Heart left ventricle (tissue), 16 donors: ENCODE measurements around the gene CRMP1. TPM values are rescaled to one million over a fixed set of nuclear protein-coding genes. Genes with fewer than 3 reads are reported as not detected.

Source experiments
- ATAC-seq, 4 donors: fragments of 200-7000 bp; cut with Tn5 transposase; one replicate each; pipeline ENCODE4 v1.9.1; 2020 to 2022; ENCODE audit warnings: moderate library complexity in 4 of 4, mild to moderate bottlenecking in 3 of 4, moderate number of reproducible peaks in 1 of 4
- DNase-seq, 5 donors: peaks; one replicate each; pipeline ENCODE4 v3.0.0-alpha.2; 2020
- H3K27ac ChIP-seq, 12 donors: fragments of 200-600 bp; sonication (generic) in 4 of 12; one replicate each; pipeline versions ENCODE4 v1.5.0 to v1.8.0; 2016 to 2022; ENCODE audit warnings: mild to moderate bottlenecking in 2 of 12
- H3K27me3 ChIP-seq, 9 donors: fragments of 200-600 bp; sonication (generic) in 2 of 9; one replicate each; pipeline versions ENCODE4 v1.5.1 to v1.8.0; 2016 to 2022; ENCODE audit warnings: mild to moderate bottlenecking in 3 of 9
- H3K36me3 ChIP-seq, 9 donors: fragments of 200-600 bp; sonication (generic) in 2 of 9; one replicate each; pipeline versions ENCODE4 v1.5.0 to v1.8.0; 2018 to 2022; ENCODE audit warnings: mild to moderate bottlenecking in 2 of 9
- H3K4me1 ChIP-seq, 12 donors: fragments of 200-600 bp; sonication (generic) in 4 of 12; one replicate each; pipeline versions ENCODE4 v1.5.0 to v1.8.0; 2016 to 2022; ENCODE audit warnings: mild to moderate bottlenecking in 3 of 12
- H3K4me3 ChIP-seq, 12 donors: fragments of 200-600 bp; sonication (generic) in 4 of 12; one replicate each; pipeline versions ENCODE4 v1.5.0 to v1.8.0; 2017 to 2022; ENCODE audit warnings: mild to moderate bottlenecking in 9 of 12, moderate library complexity in 4 of 12
- H3K9me3 ChIP-seq, 12 donors: fragments of 200-600 bp; sonication (generic) in 4 of 12; one replicate each; pipeline versions ENCODE4 v1.5.0 to v1.8.0; 2016 to 2022; ENCODE audit warnings: mild to moderate bottlenecking in 1 of 12
- CTCF ChIP-seq, 12 donors: fragments of 200-600 bp; sonication (generic) in 4 of 12; IDR thresholded peaks; one replicate each; pipeline versions ENCODE4 v1.5.0 to v1.8.0; 2018 to 2022; ENCODE audit warnings: antibody characterized with exemption in 12 of 12, mild to moderate bottlenecking in 5 of 12
- POLR2A ChIP-seq, 2 donors: fragments of 450-650 bp; IDR thresholded peaks; one replicate each; pipeline ENCODE4 v1.6.1; 2017; ENCODE audit warnings: antibody characterized with exemption in 2 of 2, mild to moderate bottlenecking in 2 of 2, moderate library complexity in 2 of 2
- WGBS, 4 donors: extraction: QIAGEN DNeasy Blood & Tissue Kit in 2 of 4; methylation state at CpG; one replicate each; pipeline versions ENCODE4 v1.1.5 to v1.1.7; 2013 to 2018; 5-methylcytosine and 5-hydroxymethylcytosine counted together
- intact Hi-C, 10 donors: fragments of 100-400 bp; cut with DNase I; formaldehyde crosslinking; loops; one replicate each; pipeline versions ENCODE4 v1.11.1 to v1.14.2; 2022
- polyA plus RNA-seq, 2 donors: library from polyadenylated mRNA; stranded (reverse); fragments of 200-250 nt; gene quantifications; one replicate each; pipeline ENCODE4 v1.2.3, GENCODE V29; 2013
- total RNA-seq, 9 donors: library from RNA; depleted of rRNA in 2 of 9; stranded (reverse); fragments of >200 nt in 2 of 9; fragmentation: NEBNext Ultra II Directional in 3 of 9; extraction: Animal tissue kit (Norgen Biotek cat#: 25700) in 3 of 9; gene quantifications; one replicate each; pipeline versions ENCODE4 v1.1.0 to v1.2.4, GENCODE V29; 2016 to 2023
- donor health status: ischemic (EF 13 %, LVEDD 7.1; RV severe dilation, severe dysfunction).
- donor health status: healthy with polysubstance abuse.
- donor health status: DM: no; HTN: yes; CAD: no.
- donor health status: DM: no; HTN: no; CAD: no.
- donor health status: ischemic (EF 25% LVEDD 6.9; RV normal size, moderate dysfunction).
- donor health status: ischemic (EF 25% LVEDD 5.7; RV mildly dilated, moderate dysfunction).
- donor health status: healthy.
- donor health status: DM: yes; HTN: yes; CAD: no.
- donor health status: ischemic (EF 35%, LVEDD 5.7; RV mildly dilated, moderate dysfunction).
- donor health status: nonischemic (EF 11% LVEDD 7.7; RV severe dilation, severe dysfunction).
- donor health status: DM: yes; HTN: yes; CAD: no.
- donor health status: PGD.
- donor health status: ischemic (EF 29% LVEDD 5.4; RV normal size, mild dysfunction).
- donor health status: nonischemic (EF 23%, LVEDD 6.1; RV moderate dilation, normal function).

Gene CRMP1
- total and polyA plus RNA-seq, 11 donors = 0.34 to 2.4 (median 0.93) TPM

GRCh38 chr4:5899396-5899795 is 6.5 kb upstream of the CRMP1 start:
- Histone ChIP-seq H3K27me3 (peaks cover under 1 to 88% (median 36%) of the 10 kb centered on the region in 9 donors), H3K9me3 (peaks cover 0 to 10% (median 0%) of the 10 kb centered on the region in 12 donors), H3K4me1 (no peaks in the 10 kb centered on the region), H3K27ac (no peak overlapping the region), H3K4me3 (no peak overlapping the region), H3K36me3 (no peaks in the 10 kb centered on the region)
- ATAC-seq (no peak), DNase-seq (no peak)
- no peak for TF ChIP-seq CTCF (IDR thresholded peaks at IDR 0.05)
- no peak for TF ChIP-seq POLR2A (IDR thresholded peaks at IDR 0.05)
- 89 to 96% (median 93%) methylated on average over 1 of the region's 1 CpG for WGBS, 4 donors
- intact Hi-C loops = no loop called here

- H3K4me3 ChIP-seq = no peak overlapping the region
- no peak for TF ChIP-seq POLR2A (IDR thresholded peaks at IDR 0.05)
- TF ChIP-seq CTCF (IDR thresholded peaks at IDR 0.05) = no peak
- intact Hi-C loops = no loop called here
- peaks cover 15 to 86% (median 42%) of the 10 kb centered on the region in 9 donors for H3K27me3 ChIP-seq
- peaks cover 0 to 10% (median 0%) of the 10 kb centered on the region in 12 donors for H3K9me3 ChIP-seq
- peaks cover 0 to 6% (median 0%) of the 10 kb centered on the region in 12 donors for H3K4me1 ChIP-seq
- no peak overlapping the region for H3K27ac ChIP-seq
- no peaks in the 10 kb centered on the region for H3K36me3 ChIP-seq
- WGBS, 4 donors = 77 to 87% (median 82%) methylated on average over 13 of the region's 13 CpGs
- no peak for DNase-seq
- no peak for ATAC-seq
Observed at GRCh38 chr4:5897674-5898073, 4.8 kb upstream of the CRMP1 start.

GRCh38 chr4:5895287-5895686 is 2.4 kb upstream of the CRMP1 start:
- Histone ChIP-seq H3K4me1 (peaks cover 0 to 16% (median 2%) of the 10 kb centered on the region in 12 donors), H3K27ac (no peak overlapping the region), H3K27me3 (peaks cover 35 to 90% (median 66%) of the 10 kb centered on the region in 9 donors), H3K4me3 (no peak overlapping the region), H3K9me3 (peaks cover 0 to 10% (median 0%) of the 10 kb centered on the region in 12 donors), H3K36me3 (no peaks in the 10 kb centered on the region)
- intact Hi-C loops = no loop called here
- 47 to 54% (median 50%) methylated on average over 4 of the region's 4 CpGs for WGBS, 4 donors
- no peak for ATAC-seq
- no peak for DNase-seq
- TF ChIP-seq POLR2A (IDR thresholded peaks at IDR 0.05) (no peak), CTCF (IDR thresholded peaks at IDR 0.05) (no peak)

- H3K4me3 ChIP-seq = no peak overlapping the region
- WGBS, 4 donors = 27 to 45% (median 30%) methylated on average over 4 to 7 of the region's 7 CpGs
- H3K36me3 ChIP-seq = no peaks in the 10 kb centered on the region
- H3K9me3 ChIP-seq = peaks cover 0 to 10% (median 0%) of the 10 kb centered on the region in 12 donors
- DNase-seq = no peak
- peaks cover 0 to 23% (median 4%) of the 10 kb centered on the region in 12 donors for H3K4me1 ChIP-seq
- H3K27ac ChIP-seq = no peak overlapping the region
- H3K27me3 ChIP-seq = peaks cover 44 to 92% (median 76%) of the 10 kb centered on the region in 9 donors
- ATAC-seq = no peak
- intact Hi-C loops = no loop called here
- TF ChIP-seq CTCF (IDR thresholded peaks at IDR 0.05) = no peak
- no peak for TF ChIP-seq POLR2A (IDR thresholded peaks at IDR 0.05)
Observed at GRCh38 chr4:5894266-5894665, 1.4 kb upstream of the CRMP1 start.
